Iris pigment epithelial cell (primary cell): ENCODE data around the gene PPFIBP1.
A peak's percentile ranks its signal among the peaks of the same experiment; 100 is the strongest.
"Not testable (repeated sequence)": the region's sequence is repeated elsewhere in the genome, so short reads cannot be mapped to it uniquely, and the experiment has no call there.

ENCODE experiments used
- DNase-seq: peaks from one replicate; pipeline ENCODE4 v3.0.0-alpha.2; 2011; ENCODE audit warnings: low read depth

PPFIBP1 gene

DNA sequence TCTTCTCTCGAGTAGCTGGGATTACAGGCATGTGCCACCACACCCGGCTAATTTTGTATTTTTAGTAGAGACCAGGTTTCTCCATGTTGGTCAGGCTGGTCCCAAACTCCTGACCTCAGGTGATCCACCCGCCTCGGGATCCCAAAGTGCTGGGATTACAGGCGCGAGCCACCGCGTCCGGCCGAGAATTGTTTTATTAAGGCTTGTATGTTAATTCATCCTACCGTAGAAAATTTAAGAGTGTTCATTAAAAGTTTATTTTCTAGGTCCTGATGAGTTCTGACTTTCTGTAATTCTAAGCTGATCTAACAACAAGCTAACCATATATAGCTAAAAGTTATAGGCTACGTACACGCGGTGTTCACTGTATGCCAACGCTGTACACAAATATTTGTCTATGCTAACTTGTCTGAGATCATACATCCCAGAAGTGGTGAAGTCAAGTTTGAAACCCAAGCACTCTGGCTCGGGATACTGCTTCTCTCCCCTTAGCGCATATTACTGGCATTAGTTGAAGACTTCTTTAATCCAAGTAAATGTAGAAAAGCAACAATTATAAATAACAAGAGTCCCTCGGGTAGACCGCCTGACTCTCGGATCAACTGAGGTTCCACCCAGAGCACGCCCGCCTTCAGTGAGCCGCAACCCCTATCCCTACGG lies 186.1 kb downstream of the PPFIBP1 start:
- peak; percentile 69 for DNase-seq

GRCh38 chr12:27710592-27711316 lies 186.7 kb downstream of the PPFIBP1 start, which contains the start of gene MRPS35:
MRPS35 (plus strand) TSS chr12:27710832; CDS start chr12:27710844, 12 bp downstream.
- peak; percentile 96 for DNase-seq

DNA sequence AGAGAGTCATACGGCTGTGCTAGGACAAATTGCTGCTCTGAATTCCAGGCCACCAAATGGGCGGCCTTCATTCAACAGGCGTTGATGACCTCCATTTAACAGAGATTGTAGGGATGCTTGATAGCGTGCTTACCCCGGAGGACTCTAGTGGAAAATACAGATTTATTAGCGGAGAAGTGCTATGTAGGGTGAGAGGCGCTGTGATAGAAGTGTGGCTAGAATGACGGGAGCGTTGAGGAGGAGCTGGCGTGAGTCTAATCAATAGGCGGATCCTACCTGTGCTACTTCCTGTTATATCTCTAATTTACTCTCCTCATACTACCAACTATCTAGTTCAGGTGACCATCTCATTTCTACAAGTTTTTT lies 187.3 kb downstream of the PPFIBP1 start:
- DNase-seq: peak; percentile 23

- no peak for DNase-seq
Observed at GRCh38 chr12:27711967-27712366, 188.0 kb downstream of the PPFIBP1 start.

DNA sequence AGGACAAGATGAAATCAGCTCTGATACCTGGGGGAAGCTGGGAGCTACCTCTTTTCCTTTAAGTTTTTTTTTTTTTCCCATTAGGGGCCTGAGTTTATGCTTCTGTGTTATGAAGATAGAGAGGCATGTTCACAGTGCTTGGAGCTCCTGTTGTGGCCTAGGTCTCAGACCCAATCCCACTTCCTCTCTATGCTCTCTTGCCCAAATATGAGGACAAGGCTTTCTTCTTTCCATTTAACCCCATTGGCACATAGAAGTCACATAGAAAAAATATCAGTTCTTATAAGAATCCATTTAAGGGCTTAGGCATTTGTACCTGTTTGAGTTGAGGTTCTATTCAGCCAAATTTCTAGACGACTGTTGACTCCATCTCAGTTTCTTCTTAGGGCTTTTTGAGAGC lies 199.2 kb downstream of the PPFIBP1 start:
- DNase-seq: no peak

- DNase-seq: no peak
Observed at GRCh38 chr12:27730097-27730588, 206.1 kb downstream of the PPFIBP1 start.

- no peak for DNase-seq
Observed at GRCh38 chr12:27732281-27732680, 208.3 kb downstream of the PPFIBP1 start.

- DNase-seq: peak; percentile 44
Observed at GRCh38 chr12:27733052-27733656, 209.1 kb downstream of the PPFIBP1 start.

DNA sequence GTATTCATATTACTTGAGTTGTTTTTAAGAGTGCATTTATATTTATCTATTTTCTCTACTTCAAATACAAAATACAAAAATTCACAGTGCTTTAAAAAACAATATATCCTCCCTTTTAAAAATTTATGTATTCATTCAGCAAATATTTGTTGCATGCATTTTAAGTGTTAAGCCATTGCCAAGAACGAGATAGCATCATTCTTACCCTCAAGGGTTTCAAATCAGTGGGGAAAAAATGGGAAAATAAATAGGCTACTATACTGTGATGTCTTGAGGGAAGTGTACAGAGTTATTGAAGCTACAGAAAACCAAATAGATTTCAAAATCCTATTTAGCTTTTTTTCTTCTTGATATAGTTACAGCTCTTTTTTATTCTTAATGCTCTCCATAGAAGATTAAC lies 209.8 kb downstream of the PPFIBP1 start:
- no peak for DNase-seq

DNA sequence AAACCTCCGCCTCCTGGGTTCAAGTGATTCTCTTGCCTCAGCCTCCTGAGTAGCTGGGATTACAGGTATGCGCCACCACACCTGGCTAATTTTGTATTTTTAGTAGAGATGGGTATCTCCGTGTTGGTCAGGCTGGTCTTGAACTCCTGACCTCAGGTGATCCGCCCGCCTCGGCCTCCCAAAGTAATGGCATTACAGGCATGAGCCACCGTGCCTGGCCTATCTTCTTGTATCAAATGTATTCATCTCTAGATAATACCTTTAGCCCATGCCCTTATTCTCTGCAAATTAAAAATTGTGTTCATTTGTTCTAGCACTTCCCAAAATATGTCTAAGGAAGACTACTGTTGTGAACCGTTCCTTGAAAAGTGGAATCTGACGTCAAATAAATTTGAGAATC lies 210.3 kb downstream of the PPFIBP1 start:
- DNase-seq: not testable (repeated sequence)

DNA sequence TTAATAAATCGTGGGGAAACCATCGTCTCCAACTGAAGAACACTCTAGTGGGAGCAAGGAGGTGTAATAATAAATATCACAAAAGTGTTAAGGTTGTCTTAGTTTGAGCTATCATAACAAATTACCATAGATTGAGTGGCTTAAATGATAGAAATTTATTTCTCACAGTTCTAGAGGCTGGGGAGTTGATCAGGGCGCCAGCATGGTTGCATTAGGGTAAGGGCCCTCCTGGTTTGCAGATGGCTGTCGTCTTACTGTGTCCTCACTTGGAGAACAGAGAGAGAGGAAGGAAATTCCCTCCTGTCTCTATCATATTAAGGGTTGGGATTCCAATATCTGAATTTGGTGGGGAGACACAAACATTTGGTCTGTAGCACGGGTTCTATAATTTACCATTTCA lies 219.6 kb downstream of the PPFIBP1 start:
- no peak for DNase-seq
